PC-3 (cell line): ENCODE results near the gene TKTL1.

ENCODE experiments used
- CTCF ChIP-seq: fragments of 300-600 bp; sonication (generic); conservative IDR thresholded peaks from 2 replicates; pipeline ENCODE4 v1.5.1; 2017; ENCODE audit warnings: antibody characterized with exemption, low read depth, mild to moderate bottlenecking, low read length
- EZH2 ChIP-seq: fragments of 300-600 bp; sonication (generic); IDR thresholded peaks from one replicate; pipeline ENCODE4 v1.6.1; 2017; ENCODE audit warnings: antibody characterized with exemption, mild to moderate bottlenecking, low read length; ENCODE audit not compliant: unreplicated experiment
- EZH2phosphoT487 ChIP-seq: fragments of 300-600 bp; sonication (generic); IDR thresholded peaks from 2 replicates; pipeline ENCODE4 v1.6.1; 2018; ENCODE audit warnings: mild to moderate bottlenecking, antibody characterized with exemption, low read length, borderline replicate concordance

- TF ChIP-seq CTCF = no peak
- no peak for TF ChIP-seq EZH2
- no peak for TF ChIP-seq EZH2phosphoT487
Observed at GRCh38 chrX:154365997-154366665, 70.5 kb downstream of the TKTL1 start.
